HEK293 (cell line): Measurements from ENCODE around the gene SLC38A7.

Experiments
- CTCF ChIA-PET: fragments of 350-600 bp; formaldehyde crosslinking; extraction: SDS; loops from one replicate; lab custom pipeline; 2021; ENCODE audit warnings: antibody characterized with exemption; lab: Yijun Ruan, JAX
- POLR2A ChIA-PET: fragments of 300-600 bp; formaldehyde crosslinking; extraction: SDS; loops from one replicate; lab custom pipeline; 2020; ENCODE audit warnings: antibody characterized with exemption, inconsistent platforms; lab: Yijun Ruan, JAX
- H3K27ac ChIP-seq: fragments of 200-500 bp; sonication (Bioruptor generic); 2 replicates; pipeline ENCODE4 v1.5.1; 2014; ENCODE audit warnings: low read depth, low read length, control low read depth, inconsistent platforms; ENCODE audit errors: extremely low read depth
- H3K36me3 ChIP-seq, 2 experiments: fragments of 200-500 bp in 1 of 2; sonication (Bioruptor generic) in 1 of 2; 1 replicate in 1 of 2; 2 replicates in 1 of 2; pipeline ENCODE4 v1.5.1; 2014 to 2017; ENCODE audit warnings: inconsistent platforms in 2 of 2, low read length in 2 of 2; ENCODE audit not compliant: control insufficient read depth in 2 of 2, insufficient read depth in 1 of 2
- H3K4me1 ChIP-seq: fragments of 200-500 bp; sonication (Bioruptor generic); 2 replicates; pipeline ENCODE4 v1.5.1; 2014; ENCODE audit warnings: mild to moderate bottlenecking, low read length, inconsistent platforms; ENCODE audit not compliant: control insufficient read depth, insufficient read depth
- H3K4me3 ChIP-seq: 2 replicates; pipeline ENCODE4 v1.5.1; 2011; ENCODE audit warnings: low read depth, mild to moderate bottlenecking, control low read depth, low read length, moderate library complexity
- H3K9me3 ChIP-seq: fragments of 200-500 bp; sonication (Bioruptor generic); 2 replicates; pipeline ENCODE4 v1.5.1; 2014; ENCODE audit warnings: low read depth, low read length, inconsistent platforms; ENCODE audit not compliant: control insufficient read depth, insufficient read depth
- GFI1B ChIP-seq: fragments of 450-650 bp; formaldehyde crosslinking; IDR thresholded peaks from 2 replicates; pipeline ENCODE4 v1.5.1; 2016; ENCODE audit warnings: missing biosample characterization, missing genetic modification characterization
- GLIS1 ChIP-seq: fragments of 450-650 bp; formaldehyde crosslinking; IDR thresholded peaks from 2 replicates; pipeline ENCODE4 v1.5.1; 2016; ENCODE audit warnings: missing biosample characterization, missing genetic modification characterization
- REPIN1 ChIP-seq: fragments of 450-650 bp; formaldehyde crosslinking; IDR thresholded peaks from 2 replicates; pipeline ENCODE4 v1.5.1; 2017; ENCODE audit warnings: missing biosample characterization, missing genetic modification characterization, low read depth
- SALL2 ChIP-seq: fragments of 450-650 bp; formaldehyde crosslinking; IDR thresholded peaks from 2 replicates; pipeline ENCODE4 v1.5.0; 2017; ENCODE audit warnings: missing biosample characterization, mild to moderate bottlenecking, missing genetic modification characterization, borderline replicate concordance
- TCF7L2 ChIP-seq: IDR thresholded peaks from 2 replicates; pipeline ENCODE4 v1.6.1; 2011; ENCODE audit warnings: low read depth, mild to moderate bottlenecking, inconsistent platforms, low read length, moderate library complexity, borderline replicate concordance
- ZBTB1 ChIP-seq: fragments of 450-650 bp; formaldehyde crosslinking; IDR thresholded peaks from 2 replicates; pipeline ENCODE4 v1.5.1; 2016; ENCODE audit warnings: missing biosample characterization, missing genetic modification characterization
- ZBTB48 ChIP-seq: fragments of 450-650 bp; formaldehyde crosslinking; IDR thresholded peaks from 2 replicates; pipeline ENCODE4 v1.5.1; 2016; ENCODE audit warnings: missing biosample characterization, missing genetic modification characterization
- ZEB2 ChIP-seq: fragments of 450-650 bp; formaldehyde crosslinking; IDR thresholded peaks from 2 replicates; pipeline ENCODE4 v1.5.1; 2016; ENCODE audit warnings: missing biosample characterization, missing genetic modification characterization
- ZNF114 ChIP-seq: fragments of 450-650 bp; formaldehyde crosslinking; IDR thresholded peaks from 2 replicates; pipeline ENCODE4 v1.5.0; 2017; ENCODE audit warnings: missing biosample characterization, missing genetic modification characterization
- ZNF132 ChIP-seq: fragments of 450-650 bp; formaldehyde crosslinking; IDR thresholded peaks from 2 replicates; pipeline ENCODE4 v1.5.1; 2017; ENCODE audit warnings: missing biosample characterization, missing genetic modification characterization, borderline replicate concordance
- ZNF175 ChIP-seq: fragments of 450-650 bp; formaldehyde crosslinking; IDR thresholded peaks from 2 replicates; pipeline ENCODE4 v1.5.1; 2016; ENCODE audit warnings: missing biosample characterization, missing genetic modification characterization
- ZNF223 ChIP-seq: fragments of 450-650 bp; formaldehyde crosslinking; IDR thresholded peaks from 2 replicates; pipeline ENCODE4 v1.5.1; 2016; ENCODE audit warnings: missing biosample characterization, missing genetic modification characterization
- ZNF514 ChIP-seq: fragments of 450-650 bp; formaldehyde crosslinking; IDR thresholded peaks from 2 replicates; pipeline ENCODE4 v1.5.1; 2016; ENCODE audit warnings: missing biosample characterization, missing genetic modification characterization
- ZNF544 ChIP-seq: fragments of 450-650 bp; formaldehyde crosslinking; IDR thresholded peaks from 2 replicates; pipeline ENCODE4 v1.5.0; 2017; ENCODE audit warnings: missing biosample characterization, missing genetic modification characterization
- ZNF548 ChIP-seq: fragments of 450-650 bp; formaldehyde crosslinking; IDR thresholded peaks from 2 replicates; pipeline ENCODE4 v1.5.1; 2016; ENCODE audit warnings: missing biosample characterization, missing genetic modification characterization
- ZNF600 ChIP-seq: fragments of 450-650 bp; formaldehyde crosslinking; IDR thresholded peaks from 2 replicates; pipeline ENCODE4 v1.5.1; 2016; ENCODE audit warnings: missing biosample characterization, missing genetic modification characterization
- ZNF621 ChIP-seq: fragments of 450-650 bp; formaldehyde crosslinking; IDR thresholded peaks from 2 replicates; pipeline ENCODE4 v1.5.1; 2017; ENCODE audit warnings: missing biosample characterization, missing genetic modification characterization
- ZNF785 ChIP-seq: fragments of 450-650 bp; formaldehyde crosslinking; IDR thresholded peaks from 2 replicates; pipeline ENCODE4 v1.5.1; 2016; ENCODE audit warnings: missing biosample characterization, missing genetic modification characterization
- TF ChIP-seq, protein P1 (sequence below): fragments of 450-650 bp; formaldehyde crosslinking; IDR thresholded peaks from 2 replicates; pipeline ENCODE4 v1.5.1; 2016; ENCODE audit warnings: missing biosample characterization, missing genetic modification characterization
- TF ChIP-seq, protein P2 (sequence below): fragments of 450-650 bp; formaldehyde crosslinking; IDR thresholded peaks from 2 replicates; pipeline ENCODE4 v1.5.1; 2016; ENCODE audit warnings: missing biosample characterization, missing genetic modification characterization
- TF ChIP-seq, protein P3 (sequence below): fragments of 450-650 bp; formaldehyde crosslinking; optimal IDR thresholded peaks from 2 replicates; pipeline ENCODE3; 2016; ENCODE audit warnings: missing biosample characterization, mild to moderate bottlenecking, missing genetic modification characterization
- TF ChIP-seq, protein P4 (sequence below): fragments of 450-650 bp; formaldehyde crosslinking; IDR thresholded peaks from 2 replicates; pipeline ENCODE4 v1.5.1; 2017; ENCODE audit warnings: missing biosample characterization, missing genetic modification characterization
- TF ChIP-seq, protein P5 (sequence below): sonication (generic); formaldehyde crosslinking; IDR thresholded peaks from 2 replicates; pipeline ENCODE4 v1.8.1; 2022; ENCODE audit warnings: mild to moderate bottlenecking, moderate library complexity, missing genetic modification reagents
- TF ChIP-seq, protein P6 (sequence below): fragments of 450-650 bp; formaldehyde crosslinking; IDR thresholded peaks from 2 replicates; pipeline ENCODE4 v1.5.1; 2016; ENCODE audit warnings: missing biosample characterization, missing genetic modification characterization

Gene SLC38A7

DNA sequence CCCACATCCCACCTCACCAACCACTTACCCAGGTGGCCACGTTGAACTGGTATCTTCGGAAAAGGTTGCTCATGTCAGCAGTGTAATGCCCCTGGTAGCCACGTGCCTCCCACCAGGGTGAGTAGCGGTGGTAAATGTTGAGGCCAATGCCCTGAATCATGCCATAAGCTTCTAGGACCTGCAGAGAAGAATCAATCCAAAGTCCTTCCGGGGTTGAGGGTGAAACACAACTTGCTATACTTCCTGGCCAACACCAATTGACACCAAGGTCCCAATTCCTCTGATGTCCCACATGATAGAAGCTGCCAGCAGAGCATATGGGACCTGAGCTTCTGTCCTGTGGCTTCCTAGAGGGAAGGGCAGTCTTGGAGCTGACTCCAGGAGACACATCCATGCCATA lies 43.6 kb downstream of the SLC38A7 start:
- Histone ChIP-seq H3K4me1 (no peaks in the 10 kb centered on the region), H3K36me3 (no peaks in the 10 kb centered on the region), H3K9me3 (no peaks in the 10 kb centered on the region), H3K27ac (no peak overlapping the region), H3K4me3 (no peak overlapping the region)
- CTCF ChIA-PET: interaction anchor here (1.2 kb wide), 1 partner anchor 22 kb away, joined by 5 read pairs; no protein-coding TSS in a partner anchor
- TF ChIP-seq, protein P1, sequence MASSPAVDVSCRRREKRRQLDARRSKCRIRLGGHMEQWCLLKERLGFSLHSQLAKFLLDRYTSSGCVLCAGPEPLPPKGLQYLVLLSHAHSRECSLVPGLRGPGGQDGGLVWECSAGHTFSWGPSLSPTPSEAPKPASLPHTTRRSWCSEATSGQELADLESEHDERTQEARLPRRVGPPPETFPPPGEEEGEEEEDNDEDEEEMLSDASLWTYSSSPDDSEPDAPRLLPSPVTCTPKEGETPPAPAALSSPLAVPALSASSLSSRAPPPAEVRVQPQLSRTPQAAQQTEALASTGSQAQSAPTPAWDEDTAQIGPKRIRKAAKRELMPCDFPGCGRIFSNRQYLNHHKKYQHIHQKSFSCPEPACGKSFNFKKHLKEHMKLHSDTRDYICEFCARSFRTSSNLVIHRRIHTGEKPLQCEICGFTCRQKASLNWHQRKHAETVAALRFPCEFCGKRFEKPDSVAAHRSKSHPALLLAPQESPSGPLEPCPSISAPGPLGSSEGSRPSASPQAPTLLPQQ (tag by site-specific recombination): no peak
- no peak for TF ChIP-seq GFI1B (tag by site-specific recombination)
- POLR2A ChIA-PET: no interaction called here

DNA sequence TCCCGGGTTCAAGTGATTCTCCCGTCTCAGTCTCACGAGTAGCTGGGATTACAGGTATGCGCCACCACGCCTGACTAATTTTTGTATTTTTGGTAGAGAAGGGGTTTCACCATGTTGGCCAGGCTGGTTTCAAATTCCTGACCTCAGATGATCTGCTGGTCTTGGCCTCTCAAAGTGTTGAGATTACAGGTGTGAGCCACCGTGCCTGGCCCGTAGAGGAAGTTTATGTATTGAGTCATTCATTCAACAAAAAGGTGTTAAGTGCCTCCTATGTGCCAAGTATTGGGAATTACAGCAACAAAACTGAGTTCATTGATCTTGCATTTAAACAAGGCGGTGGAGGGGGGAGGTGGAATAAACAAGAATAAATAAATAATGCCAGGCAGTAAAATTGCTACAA lies 44.7 kb downstream of the SLC38A7 start:
- POLR2A ChIA-PET: no interaction called here
- no peaks in the 10 kb centered on the region for H3K4me1 ChIP-seq
- no peaks in the 10 kb centered on the region for H3K9me3 ChIP-seq
- H3K4me3 ChIP-seq: no peak overlapping the region
- CTCF ChIA-PET: interaction anchor here (0.6 to 1.3 kb wide), 3 partner anchors 15 to 36 kb away, joined by 3 to 4 read pairs (median 3); no protein-coding TSS in a partner anchor
- H3K27ac ChIP-seq: no peak overlapping the region
- TF ChIP-seq ZNF785 (no peak), ZEB2 (tag by site-specific recombination) (no peak), ZNF621 (tag by site-specific recombination) (no peak), ZNF223 (tag by site-specific recombination) (no peak)
- TF ChIP-seq, protein P2, sequence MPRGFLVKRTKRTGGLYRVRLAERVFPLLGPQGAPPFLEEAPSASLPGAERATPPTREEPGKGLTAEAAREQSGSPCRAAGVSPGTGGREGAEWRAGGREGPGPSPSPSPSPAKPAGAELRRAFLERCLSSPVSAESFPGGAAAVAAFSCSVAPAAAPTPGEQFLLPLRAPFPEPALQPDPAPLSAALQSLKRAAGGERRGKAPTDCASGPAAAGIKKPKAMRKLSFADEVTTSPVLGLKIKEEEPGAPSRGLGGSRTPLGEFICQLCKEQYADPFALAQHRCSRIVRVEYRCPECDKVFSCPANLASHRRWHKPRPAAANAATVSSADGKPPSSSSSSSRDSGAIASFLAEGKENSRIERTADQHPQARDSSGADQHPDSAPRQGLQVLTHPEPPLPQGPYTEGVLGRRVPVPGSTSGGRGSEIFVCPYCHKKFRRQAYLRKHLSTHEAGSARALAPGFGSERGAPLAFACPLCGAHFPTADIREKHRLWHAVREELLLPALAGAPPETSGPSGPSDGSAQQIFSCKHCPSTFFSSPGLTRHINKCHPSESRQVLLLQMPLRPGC (tag by site-specific recombination): no peak
- TF ChIP-seq, protein P3, sequence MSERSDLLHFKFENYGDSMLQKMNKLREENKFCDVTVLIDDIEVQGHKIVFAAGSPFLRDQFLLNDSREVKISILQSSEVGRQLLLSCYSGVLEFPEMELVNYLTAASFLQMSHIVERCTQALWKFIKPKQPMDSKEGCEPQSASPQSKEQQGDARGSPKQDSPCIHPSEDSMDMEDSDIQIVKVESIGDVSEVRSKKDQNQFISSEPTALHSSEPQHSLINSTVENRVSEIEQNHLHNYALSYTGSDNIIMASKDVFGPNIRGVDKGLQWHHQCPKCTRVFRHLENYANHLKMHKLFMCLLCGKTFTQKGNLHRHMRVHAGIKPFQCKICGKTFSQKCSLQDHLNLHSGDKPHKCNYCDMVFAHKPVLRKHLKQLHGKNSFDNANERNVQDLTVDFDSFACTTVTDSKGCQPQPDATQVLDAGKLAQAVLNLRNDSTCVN (tag by site-specific recombination): no peak
- H3K36me3 ChIP-seq: no peaks in the 10 kb centered on the region

DNA sequence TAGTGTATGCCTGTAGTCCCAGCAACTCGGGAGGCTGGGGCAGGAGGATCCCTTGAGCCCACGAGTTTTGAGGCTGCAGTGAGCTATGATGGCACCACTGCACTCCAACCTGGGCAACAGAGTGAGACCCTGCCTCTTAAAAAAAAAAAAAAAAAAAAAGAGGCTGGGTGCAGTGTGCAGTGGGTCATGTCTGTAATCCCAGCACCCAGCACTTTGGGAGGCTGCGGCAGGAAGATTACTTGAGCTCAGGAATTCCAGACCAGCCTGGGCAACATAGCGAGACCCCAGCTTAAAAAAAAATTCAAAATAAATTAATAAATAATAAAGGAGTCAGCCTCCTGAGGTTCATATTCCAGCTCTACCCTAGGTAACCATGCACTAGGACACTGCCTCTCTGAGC lies 45.3 kb downstream of the SLC38A7 start:
- Histone ChIP-seq H3K9me3 (no peaks in the 10 kb centered on the region), H3K4me3 (no peak overlapping the region), H3K27ac (no peak overlapping the region), H3K36me3 (no peaks in the 10 kb centered on the region), H3K4me1 (no peaks in the 10 kb centered on the region)
- ChIA-PET POLR2A (no interaction called here), CTCF (interaction anchor here (0.5 to 1.3 kb wide), 5 partner anchors 16 to 333 kb away, joined by 3 to 4 read pairs (median 3); no protein-coding TSS in a partner anchor)
- no peak for TF ChIP-seq ZNF548 (tag by site-specific recombination)
- no peak for TF ChIP-seq ZNF132
- TF ChIP-seq ZNF114: no peak
- TF ChIP-seq, protein P4, sequence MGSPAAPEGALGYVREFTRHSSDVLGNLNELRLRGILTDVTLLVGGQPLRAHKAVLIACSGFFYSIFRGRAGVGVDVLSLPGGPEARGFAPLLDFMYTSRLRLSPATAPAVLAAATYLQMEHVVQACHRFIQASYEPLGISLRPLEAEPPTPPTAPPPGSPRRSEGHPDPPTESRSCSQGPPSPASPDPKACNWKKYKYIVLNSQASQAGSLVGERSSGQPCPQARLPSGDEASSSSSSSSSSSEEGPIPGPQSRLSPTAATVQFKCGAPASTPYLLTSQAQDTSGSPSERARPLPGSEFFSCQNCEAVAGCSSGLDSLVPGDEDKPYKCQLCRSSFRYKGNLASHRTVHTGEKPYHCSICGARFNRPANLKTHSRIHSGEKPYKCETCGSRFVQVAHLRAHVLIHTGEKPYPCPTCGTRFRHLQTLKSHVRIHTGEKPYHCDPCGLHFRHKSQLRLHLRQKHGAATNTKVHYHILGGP (tag by site-specific recombination): no peak
- TF ChIP-seq ZNF514: no peak
- no peak for TF ChIP-seq GLIS1
- no peak for TF ChIP-seq REPIN1 (tag by site-specific recombination)
- TF ChIP-seq TCF7L2: no peak
- TF ChIP-seq, protein P5, sequence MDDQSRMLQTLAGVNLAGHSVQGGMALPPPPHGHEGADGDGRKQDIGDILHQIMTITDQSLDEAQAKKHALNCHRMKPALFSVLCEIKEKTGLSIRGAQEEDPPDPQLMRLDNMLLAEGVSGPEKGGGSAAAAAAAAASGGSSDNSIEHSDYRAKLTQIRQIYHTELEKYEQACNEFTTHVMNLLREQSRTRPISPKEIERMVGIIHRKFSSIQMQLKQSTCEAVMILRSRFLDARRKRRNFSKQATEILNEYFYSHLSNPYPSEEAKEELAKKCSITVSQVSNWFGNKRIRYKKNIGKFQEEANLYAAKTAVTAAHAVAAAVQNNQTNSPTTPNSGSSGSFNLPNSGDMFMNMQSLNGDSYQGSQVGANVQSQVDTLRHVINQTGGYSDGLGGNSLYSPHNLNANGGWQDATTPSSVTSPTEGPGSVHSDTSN: no peak
- TF ChIP-seq, protein P6, sequence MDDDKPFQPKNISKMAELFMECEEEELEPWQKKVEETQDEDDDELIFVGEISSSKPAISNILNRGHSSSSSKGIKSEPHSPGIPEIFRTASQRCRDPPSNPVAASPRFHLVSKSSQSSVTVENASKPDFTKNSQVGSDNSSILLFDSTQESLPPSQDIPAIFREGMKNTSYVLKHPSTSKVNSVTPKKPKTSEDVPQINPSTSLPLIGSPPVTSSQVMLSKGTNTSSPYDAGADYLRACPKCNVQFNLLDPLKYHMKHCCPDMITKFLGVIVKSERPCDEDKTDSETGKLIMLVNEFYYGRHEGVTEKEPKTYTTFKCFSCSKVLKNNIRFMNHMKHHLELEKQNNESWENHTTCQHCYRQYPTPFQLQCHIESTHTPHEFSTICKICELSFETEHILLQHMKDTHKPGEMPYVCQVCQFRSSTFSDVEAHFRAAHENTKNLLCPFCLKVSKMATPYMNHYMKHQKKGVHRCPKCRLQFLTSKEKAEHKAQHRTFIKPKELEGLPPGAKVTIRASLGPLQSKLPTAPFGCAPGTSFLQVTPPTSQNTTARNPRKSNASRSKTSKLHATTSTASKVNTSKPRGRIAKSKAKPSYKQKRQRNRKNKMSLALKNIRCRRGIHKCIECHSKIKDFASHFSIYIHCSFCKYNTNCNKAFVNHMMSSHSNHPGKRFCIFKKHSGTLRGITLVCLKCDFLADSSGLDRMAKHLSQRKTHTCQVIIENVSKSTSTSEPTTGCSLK (tag by site-specific recombination): no peak
- TF ChIP-seq ZBTB1 (tag by site-specific recombination): no peak
- TF ChIP-seq ZBTB48: no peak
- TF ChIP-seq ZNF544 (tag by site-specific recombination): no peak
- no peak for TF ChIP-seq SALL2 (tag by site-specific recombination)
- no peak for TF ChIP-seq ZNF600 (tag by site-specific recombination)
- no peak for TF ChIP-seq ZNF175
